Right atrium auricular region (tissue), 2 donors: ENCODE data around the gene CERT1. TPM values are rescaled to one million over a fixed set of nuclear protein-coding genes. Genes with fewer than 3 reads are reported as not detected.
"Not testable (repeated sequence)": the region's sequence is repeated elsewhere in the genome, so short reads cannot be mapped to it uniquely, and the experiment has no call there.

ENCODE experiments used
- DNase-seq: peaks from one replicate; pipeline ENCODE4 v3.0.0-alpha.2; 2019; ENCODE audit warnings: low spot score
- H3K27ac ChIP-seq, 2 donors: fragments of 200-600 bp; sonication (generic); 1 replicate in 1 of 2; 2 replicates in 1 of 2; pipeline ENCODE4 v1.5.1; 2016 to 2019
- H3K27me3 ChIP-seq, 2 donors: fragments of 200-600 bp; sonication (generic); one replicate each; pipeline versions ENCODE4 v1.5.1 to v1.6.0; 2017 to 2019
- H3K36me3 ChIP-seq: fragments of 200-600 bp; sonication (generic); one replicate; pipeline ENCODE4 v1.5.1; 2016
- H3K4me1 ChIP-seq, 2 donors: fragments of 200-600 bp; sonication (generic); one replicate each; pipeline versions ENCODE4 v1.5.1 to v1.6.0; 2017 to 2019
- H3K4me3 ChIP-seq, 2 donors: fragments of 200-600 bp; sonication (generic); 1 replicate in 1 of 2; 2 replicates in 1 of 2; pipeline ENCODE4 v1.5.1; 2017 to 2019; ENCODE audit warnings: mild to moderate bottlenecking in 1 of 2, moderate library complexity in 1 of 2
- H3K9me3 ChIP-seq, 2 donors: fragments of 200-600 bp; sonication (generic); one replicate each; pipeline ENCODE4 v1.5.1; 2019
- CTCF ChIP-seq, 2 donors: fragments of 200-600 bp; sonication (generic); IDR thresholded peaks; one replicate each; pipeline ENCODE4 v1.5.1; 2019; ENCODE audit warnings: antibody characterized with exemption in 2 of 2
- total RNA-seq, 2 donors: library from RNA; depleted of rRNA; stranded (reverse); fragments of >200 nt; gene quantifications; one replicate each; pipeline ENCODE4 v1.1.0, GENCODE V29; 2016

The CERT1 gene
- total RNA-seq, 2 donors from 2014 or later: 12.3 to 12.6 TPM

GRCh38 chr5:75335952-75336614 lies 175.3 kb downstream of the CERT1 start:
- Histone ChIP-seq H3K4me3 (peak overlapping the region; percentile 42 to 97), H3K4me1 (peaks cover 0 to 16% of the 10 kb centered on the region in 2 donors), H3K9me3 (no peaks in the 10 kb centered on the region), H3K27ac (peak overlapping the region; percentile 88 to 96), H3K36me3 (no peaks in the 10 kb centered on the region), H3K27me3 (no peaks in the 10 kb centered on the region)
- peak in 1 of 2 donors; percentile 8 for TF ChIP-seq CTCF (IDR thresholded peaks at IDR 0.05)
- no peak for DNase-seq

DNA sequence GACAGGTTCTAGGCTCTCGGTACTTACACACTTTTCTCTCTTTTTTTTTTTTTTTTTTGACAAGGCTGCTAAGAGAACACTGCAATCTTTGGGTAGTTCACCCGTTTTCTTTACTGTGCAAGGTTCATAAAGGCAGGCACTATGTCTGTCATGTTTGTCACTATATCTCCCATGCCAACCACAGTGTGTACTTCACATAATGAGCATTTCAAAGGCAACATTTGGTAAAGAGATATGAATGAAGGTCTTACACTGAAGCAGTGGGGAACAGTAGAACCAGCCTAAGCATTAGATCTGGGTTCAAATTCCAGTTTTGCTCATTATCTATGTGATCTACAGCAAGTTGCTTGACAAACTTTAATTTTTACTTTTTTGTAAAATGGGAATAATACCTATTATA lies 175.9 kb downstream of the CERT1 start:
- H3K27ac ChIP-seq: no peak overlapping the region
- no peaks in the 10 kb centered on the region for H3K36me3 ChIP-seq
- H3K4me1 ChIP-seq: peaks cover 0 to 16% of the 10 kb centered on the region in 2 donors
- no peaks in the 10 kb centered on the region for H3K27me3 ChIP-seq
- TF ChIP-seq CTCF (IDR thresholded peaks at IDR 0.05): no peak
- DNase-seq: no peak
- no peak overlapping the region for H3K4me3 ChIP-seq
- H3K9me3 ChIP-seq: no peaks in the 10 kb centered on the region

DNA sequence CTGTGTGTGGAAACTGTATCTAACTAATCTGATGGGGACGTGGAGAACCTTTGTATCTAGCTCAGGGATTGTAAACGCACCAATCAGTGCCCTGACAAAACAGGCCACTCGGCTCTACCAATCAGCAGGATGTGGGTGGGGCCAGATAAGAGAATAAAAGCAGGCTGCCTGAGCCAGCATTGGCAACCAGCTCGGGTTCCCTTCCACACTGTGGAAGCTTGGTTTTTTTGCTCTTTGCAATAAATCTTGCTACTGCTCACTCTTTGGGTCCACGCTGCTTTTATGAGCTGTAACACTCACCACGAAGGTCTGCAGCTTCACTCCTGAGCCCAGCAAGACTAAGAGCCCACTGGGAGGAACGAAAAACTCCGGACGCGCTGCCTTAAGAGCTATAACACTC lies 177.0 kb downstream of the CERT1 start:
- not testable (repeated sequence) for H3K27ac ChIP-seq, H3K4me3 ChIP-seq, DNase-seq, H3K9me3 ChIP-seq, H3K27me3 ChIP-seq, H3K36me3 ChIP-seq
- H3K4me1 ChIP-seq: peaks cover 0 to 16% of the 10 kb centered on the region in 2 donors

DNA sequence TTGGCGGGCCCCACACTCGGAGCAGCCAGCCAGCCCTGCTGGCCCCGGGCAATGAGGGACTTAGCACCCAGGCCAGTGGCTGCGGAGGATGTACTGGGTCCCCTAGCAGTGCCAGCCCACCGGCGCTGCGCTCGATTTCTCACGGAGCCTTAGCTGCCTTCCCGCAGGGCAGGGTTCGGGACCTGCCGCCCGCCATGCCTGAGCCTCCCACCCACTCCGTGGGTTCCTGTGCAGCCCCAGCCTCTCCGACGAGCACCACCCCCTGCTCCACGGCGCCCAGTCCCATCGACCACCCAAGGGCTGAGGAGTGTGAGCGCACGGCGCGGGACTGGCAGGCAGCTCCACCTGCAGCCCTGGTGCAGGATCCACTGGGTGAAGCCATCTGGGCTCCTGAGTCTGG lies 177.7 kb downstream of the CERT1 start:
- H3K27me3 ChIP-seq, H3K36me3 ChIP-seq, H3K4me3 ChIP-seq, H3K27ac ChIP-seq, DNase-seq, H3K9me3 ChIP-seq: not testable (repeated sequence)
- H3K4me1 ChIP-seq: peaks cover 0 to 16% of the 10 kb centered on the region in 2 donors

DNA sequence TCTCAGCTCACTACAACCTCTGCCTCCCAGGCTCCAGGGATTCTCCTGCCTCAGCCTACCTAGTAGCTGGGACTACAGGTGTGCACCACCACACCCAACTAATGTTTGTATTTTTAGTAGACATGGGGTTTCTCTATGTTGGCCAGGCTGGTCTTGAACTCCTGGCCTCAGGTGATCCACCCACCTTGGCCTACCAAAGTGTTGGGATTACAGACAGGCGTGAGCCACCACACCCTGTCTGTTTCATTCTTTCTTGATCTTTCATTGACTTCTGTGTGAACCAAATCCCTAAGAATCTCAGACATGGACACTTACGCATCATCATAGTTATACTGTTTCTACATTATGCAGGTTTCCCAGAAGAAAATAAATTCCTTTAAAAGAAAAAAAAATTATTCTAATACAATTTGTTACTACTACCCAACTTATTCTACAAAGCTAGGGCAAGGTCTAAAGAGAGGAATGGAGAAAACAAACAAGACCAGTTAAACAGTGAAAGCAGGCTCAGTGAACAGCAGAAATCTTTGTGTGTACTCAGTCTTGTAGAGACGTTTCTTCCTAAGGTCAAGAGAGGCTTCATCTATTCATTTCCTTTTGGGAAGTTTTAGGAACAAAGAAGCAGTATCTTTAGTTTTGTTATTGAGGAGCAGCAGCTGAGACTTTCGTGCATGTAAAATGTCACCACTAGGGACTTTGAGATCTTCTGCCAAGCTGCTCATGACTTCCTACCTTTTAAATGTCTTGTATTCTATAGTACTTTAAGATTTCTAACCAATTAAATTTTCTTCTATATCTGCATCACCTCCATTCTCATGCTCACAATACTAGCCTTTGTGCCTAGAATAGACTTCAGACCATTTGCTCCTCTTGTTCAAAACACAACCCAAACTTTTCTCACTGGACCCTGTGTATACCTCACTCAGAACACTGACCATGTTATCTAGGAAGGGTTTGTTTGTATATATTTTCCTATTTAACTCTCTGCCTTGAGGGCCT lies 180.0 kb downstream of the CERT1 start:
- Histone ChIP-seq H3K4me3 (no peak overlapping the region), H3K27me3 (no peaks in the 10 kb centered on the region), H3K36me3 (no peaks in the 10 kb centered on the region), H3K4me1 (peaks cover 0 to 6% of the 10 kb centered on the region in 2 donors), H3K27ac (no peak overlapping the region), H3K9me3 (no peaks in the 10 kb centered on the region)
- no peak for TF ChIP-seq CTCF (IDR thresholded peaks at IDR 0.05)
- DNase-seq: no peak

- no peak for DNase-seq
- H3K27ac ChIP-seq: no peak overlapping the region
- H3K9me3 ChIP-seq: no peaks in the 10 kb centered on the region
- no peaks in the 10 kb centered on the region for H3K4me1 ChIP-seq
- no peaks in the 10 kb centered on the region for H3K36me3 ChIP-seq
- no peak overlapping the region for H3K4me3 ChIP-seq
- no peaks in the 10 kb centered on the region for H3K27me3 ChIP-seq
- TF ChIP-seq CTCF (IDR thresholded peaks at IDR 0.05): no peak
These were observed 181.0 kb downstream of the CERT1 start for GRCh38 chr5:75330404-75330803.

Other genes with a start within 250 kb of the CERT1 start
- 1 to 10 TPM; 5.9 to 7.4 TPM for gene HMGCR, start 174.4 kb downstream of the CERT1 start, total RNA-seq
- 10 to 100 TPM; 19.1 to 21.1 TPM for gene POLK, start 262 bp upstream of the CERT1 start, total RNA-seq
- not detected for gene ANKDD1B, start 99.8 kb upstream of the CERT1 start, total RNA-seq
- gene POC5, start 205.8 kb upstream of the CERT1 start, total RNA-seq: 10 to 100 TPM in 1 of 2 donors, 1 to 10 TPM in 1; 2.8 to 12.6 TPM